Measurements from ENCODE around the gene TMEM131L. TPM values are rescaled to one million over a fixed set of nuclear protein-coding genes. Genes with fewer than 3 reads are reported as not detected.

The TMEM131L gene
- total RNA-seq, 1 experiment from 2014 or later = 14.6 TPM

DNA sequence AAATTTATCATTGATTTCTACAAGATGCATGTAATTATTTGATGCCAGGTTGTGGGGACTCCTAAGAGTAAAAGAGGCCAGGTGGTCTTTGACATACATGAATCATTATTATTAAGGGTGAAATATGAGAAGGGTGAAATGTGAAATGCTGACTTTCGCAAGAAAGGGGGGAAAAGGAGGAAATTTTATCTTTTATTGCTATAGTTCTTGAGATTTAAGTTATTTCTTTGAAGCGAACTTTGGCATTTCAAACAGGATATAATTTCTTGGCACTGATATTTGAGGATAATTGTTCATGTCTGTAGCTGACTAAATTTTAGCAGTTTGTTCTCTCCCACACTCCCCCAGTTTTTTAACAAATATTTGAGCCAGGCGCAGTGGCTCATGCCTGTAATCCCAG lies 80.1 kb downstream of the TMEM131L start:
- no peak overlapping the region for H2BK120ac ChIP-seq (ENCODE audit: low read depth, low read length, poor library complexity, severe bottlenecking)
- no peaks in the 10 kb centered on the region for H3K23me2 ChIP-seq (ENCODE audit: insufficient read length, low read depth, low read length, poor library complexity, severe bottlenecking)
- no peak overlapping the region for H3K18ac ChIP-seq (ENCODE audit: insufficient read length, low read depth, low read length)
- H3K14ac ChIP-seq (ENCODE audit: insufficient read depth, low read length) = no peak overlapping the region
- H3K27ac Mint-ChIP-seq = peak overlapping the region in 1 of 3 experiments; percentile 81; a peak in 2 of 7 replicates
- no peak overlapping the region for H3K4me2 ChIP-seq (ENCODE audit: insufficient read depth, insufficient read length, low read length)
- H3K4ac ChIP-seq (ENCODE audit: low read depth, low read length) = no peak overlapping the region
- H2BK15ac ChIP-seq (ENCODE audit: low read depth, low read length) = no peak overlapping the region
- no peak overlapping the region for H3T11ph ChIP-seq (ENCODE audit: low read length)
- no peak overlapping the region for H2BK20ac ChIP-seq (ENCODE audit: low read depth, low read length, poor library complexity, severe bottlenecking)
- H4K91ac ChIP-seq (ENCODE audit: insufficient read length, low read depth, low read length) = no peak overlapping the region
- peaks cover 22 to 46% of the 10 kb centered on the region in 2 experiments for H3K4me1 Mint-ChIP-seq
- DNase-seq = no peak
- no peak overlapping the region for H2BK12ac ChIP-seq (ENCODE audit: insufficient read length, low read depth, low read length)
- H3K4me1 ChIP-seq (ENCODE audit: insufficient read depth, low read length) = no peaks in the 10 kb centered on the region
- 100% methylated on average over 1 of the region's 3 CpGs for WGBS (ENCODE audit: extremely low coverage, insufficient read length, low lambda C conversion rate)
- no peaks in the 10 kb centered on the region for H3K9me3 Mint-ChIP-seq
- no peak overlapping the region for H3K9ac ChIP-seq (ENCODE audit: extremely low read depth, insufficient read length, low read length)
- no peaks in the 10 kb centered on the region for H3K79me1 ChIP-seq (ENCODE audit: insufficient read depth, low read depth, low read length, poor library complexity, severe bottlenecking)
- no peak overlapping the region for H4K8ac ChIP-seq (replicated peaks; ENCODE audit: insufficient read length, low read depth, low read length)
- no peaks in the 10 kb centered on the region for H3K79me2 ChIP-seq (ENCODE audit: insufficient read depth, low read length)
- TF ChIP-seq, protein P1, sequence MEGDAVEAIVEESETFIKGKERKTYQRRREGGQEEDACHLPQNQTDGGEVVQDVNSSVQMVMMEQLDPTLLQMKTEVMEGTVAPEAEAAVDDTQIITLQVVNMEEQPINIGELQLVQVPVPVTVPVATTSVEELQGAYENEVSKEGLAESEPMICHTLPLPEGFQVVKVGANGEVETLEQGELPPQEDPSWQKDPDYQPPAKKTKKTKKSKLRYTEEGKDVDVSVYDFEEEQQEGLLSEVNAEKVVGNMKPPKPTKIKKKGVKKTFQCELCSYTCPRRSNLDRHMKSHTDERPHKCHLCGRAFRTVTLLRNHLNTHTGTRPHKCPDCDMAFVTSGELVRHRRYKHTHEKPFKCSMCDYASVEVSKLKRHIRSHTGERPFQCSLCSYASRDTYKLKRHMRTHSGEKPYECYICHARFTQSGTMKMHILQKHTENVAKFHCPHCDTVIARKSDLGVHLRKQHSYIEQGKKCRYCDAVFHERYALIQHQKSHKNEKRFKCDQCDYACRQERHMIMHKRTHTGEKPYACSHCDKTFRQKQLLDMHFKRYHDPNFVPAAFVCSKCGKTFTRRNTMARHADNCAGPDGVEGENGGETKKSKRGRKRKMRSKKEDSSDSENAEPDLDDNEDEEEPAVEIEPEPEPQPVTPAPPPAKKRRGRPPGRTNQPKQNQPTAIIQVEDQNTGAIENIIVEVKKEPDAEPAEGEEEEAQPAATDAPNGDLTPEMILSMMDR (conservative IDR thresholded peaks at IDR 0.05) = no peak
- no peak overlapping the region for H3K23ac ChIP-seq (ENCODE audit: insufficient read length, low read depth, low read length)
- H3K56ac ChIP-seq (ENCODE audit: insufficient read length, low read depth, low read length) = no peak overlapping the region
- H4K5ac ChIP-seq (ENCODE audit: insufficient read length, low read depth, low read length) = no peak overlapping the region
- no peaks in the 10 kb centered on the region for H4K20me1 ChIP-seq (ENCODE audit: control insufficient read depth, insufficient read depth, insufficient read length)
- H3K27me3 ChIP-seq (ENCODE audit: insufficient read depth, low read length) = no peaks in the 10 kb centered on the region
- no peaks in the 10 kb centered on the region for H3K27me3 Mint-ChIP-seq (ENCODE audit: low read depth)
- no peak overlapping the region for H2AK5ac ChIP-seq (ENCODE audit: insufficient read length, low read length)
- H3K9me3 ChIP-seq (ENCODE audit: control insufficient read depth, low read depth, low read length) = no peaks in the 10 kb centered on the region
- peaks cover 6 to 7% (median 7%) of the 10 kb centered on the region in 3 experiments; a peak in 5 of 7 replicates for H3K36me3 Mint-ChIP-seq (ENCODE audit: insufficient read depth in 1 of 3, low read depth in 3 of 3)
- H3K4me3 Mint-ChIP-seq = no peak overlapping the region
- no peak overlapping the region for H3K27ac ChIP-seq (ENCODE audit: insufficient read length, low read depth, low read length)
- no peak overlapping the region for H2AFZ ChIP-seq (ENCODE audit: low read length)
- H2BK5ac ChIP-seq (ENCODE audit: insufficient read length, low read length) = no peak overlapping the region

All from H9 (cell line).